Smooth muscle cell of the brain vasculature (primary cell): ENCODE data around the gene STUB1.
A peak's percentile ranks its signal among the peaks of the same experiment; 100 is the strongest.

Experiments used
- DNase-seq: peaks from one replicate; pipeline ENCODE4 v3.0.0-alpha.2; 2012; ENCODE audit warnings: low read depth, low spot score

Gene STUB1

GRCh38 chr16:679814-680624 is at the start of gene STUB1:
STUB1 (plus strand) TSS chr16:680410; CDS start chr16:680526, 116 bp downstream.
- DNase-seq: peak; percentile 56

GRCh38 chr16:630815-631405 is 49.3 kb upstream of the STUB1 start, which contains the start of gene WFIKKN1:
WFIKKN1 (plus strand) TSS chr16:630985; CDS start chr16:631254, 269 bp downstream.
- DNase-seq: no peak

GRCh38 chr16:631808-632358 is 48.3 kb upstream of the STUB1 start:
- no peak for DNase-seq

GRCh38 chr16:632486-633335 is 47.5 kb upstream of the STUB1 start:
- DNase-seq: no peak

GRCh38 chr16:633336-634050 is 46.7 kb upstream of the STUB1 start:
- DNase-seq: no peak

GRCh38 chr16:634051-634670 is 46.0 kb upstream of the STUB1 start:
- DNase-seq: no peak

GRCh38 chr16:634996-635395 is 45.2 kb upstream of the STUB1 start:
- DNase-seq: no peak

- DNase-seq: no peak
These were observed 44.5 kb upstream of the STUB1 start for GRCh38 chr16:635573-636205.

GRCh38 chr16:636206-637080 is 43.8 kb upstream of the STUB1 start, which contains the start of gene METTL26:
METTL26 (minus strand) TSS chr16:636305; CDS start chr16:636290, 15 bp downstream.
- DNase-seq: peak; percentile 75

- no peak for DNase-seq
These were observed 42.9 kb upstream of the STUB1 start for GRCh38 chr16:637081-638018.

GRCh38 chr16:638034-638543 is 42.1 kb upstream of the STUB1 start:
- DNase-seq: no peak

GRCh38 chr16:638836-639235 is 41.4 kb upstream of the STUB1 start:
- DNase-seq: no peak

GRCh38 chr16:640614-641013 is 39.6 kb upstream of the STUB1 start:
- DNase-seq: no peak

GRCh38 chr16:641326-642188 is 38.7 kb upstream of the STUB1 start, which contains the start of gene MCRIP2:
MCRIP2 (plus strand) TSS chr16:641828; CDS start chr16:641992, 164 bp downstream.
- no peak for DNase-seq

- DNase-seq: no peak
These were observed 37.8 kb upstream of the STUB1 start for GRCh38 chr16:642189-643049.

GRCh38 chr16:643050-643368 is 37.2 kb upstream of the STUB1 start:
- no peak for DNase-seq
